Right lobe of liver (tissue), 6 donors: Measurements from ENCODE around the gene RBMS3. TPM values are rescaled to one million over a fixed set of nuclear protein-coding genes. Genes with fewer than 3 reads are reported as not detected.

Experiments used
- ATAC-seq, 4 donors: fragments of 200-7000 bp; cut with Tn5 transposase; one replicate each; pipeline ENCODE4 v1.9.1; 2020; ENCODE audit warnings: mild to moderate bottlenecking in 4 of 4, moderate library complexity in 4 of 4
- DNase-seq, 3 donors: peaks; one replicate each; pipeline ENCODE4 v3.0.0-alpha.2; 2020
- H3K27ac ChIP-seq, 3 donors: fragments of 200-600 bp; one replicate each; pipeline ENCODE4 v1.8.0; 2022
- H3K27me3 ChIP-seq, 2 donors: fragments of 200-600 bp; one replicate each; pipeline ENCODE4 v1.8.0; 2022
- H3K36me3 ChIP-seq, 4 donors: fragments of 200-600 bp; sonication (generic) in 1 of 4; one replicate each; pipeline versions ENCODE4 v1.5.1 to v1.8.0; 2017 to 2022; ENCODE audit warnings: control low read depth in 1 of 4
- H3K4me1 ChIP-seq, 4 donors: fragments of 200-600 bp; sonication (generic) in 1 of 4; one replicate each; pipeline versions ENCODE4 v1.5.1 to v1.8.0; 2017 to 2022; ENCODE audit warnings: control low read depth in 1 of 4
- H3K4me3 ChIP-seq, 3 donors: fragments of 200-600 bp; one replicate each; pipeline ENCODE4 v1.8.0; 2022
- H3K9me3 ChIP-seq, 4 donors: fragments of 200-600 bp; sonication (generic) in 1 of 4; one replicate each; pipeline versions ENCODE4 v1.5.1 to v1.8.0; 2017 to 2022; ENCODE audit warnings: control low read depth in 1 of 4
- POLR2A ChIP-seq: fragments of 450-650 bp; IDR thresholded peaks from one replicate; pipeline ENCODE4 v1.6.1; 2017; ENCODE audit warnings: antibody characterized with exemption, mild to moderate bottlenecking
- WGBS: methylation state at CpG from one replicate; pipeline ENCODE4 v1.1.6; 2018; ENCODE audit warnings: low coverage, low lambda C conversion rate; ENCODE audit not compliant: insufficient coverage; ENCODE audit errors: missing lambda C conversion rate; 5-methylcytosine and 5-hydroxymethylcytosine counted together
- intact Hi-C, 2 donors: fragments of 100-400 bp; cut with DNase I; formaldehyde crosslinking; loops; one replicate each; pipeline versions ENCODE4 v1.11.2 to v1.14.1; 2022
- total RNA-seq, 6 experiments: library from RNA; depleted of rRNA in 2 of 6; stranded (reverse); fragments of >200 nt in 2 of 6; fragmentation: NEBNext Ultra II Directional in 3 of 6; extraction: Animal tissue kit (Norgen Biotek cat#: 25700) in 3 of 6; gene quantifications; one replicate each; pipeline versions ENCODE4 v1.1.0 to v1.2.4, GENCODE V29; 2016 to 2023
- TF ChIP-seq, protein P1 (sequence below), 4 donors: fragments of 200-600 bp in 3 of 4; fragments of 450-650 bp in 1 of 4; IDR thresholded peaks; one replicate each; pipeline versions ENCODE4 v1.5.1 to v1.8.0; 2016 to 2022; ENCODE audit warnings: antibody characterized with exemption in 4 of 4, mild to moderate bottlenecking in 2 of 4
- donor health status: DM: no; HTN: yes; CAD: no.
- donor health status: DM: no; HTN: no; CAD: no.
- donor health status: DM: no; HTN: no; CAD: no.
- donor health status: DM: no; HTN: yes; CAD: no.
- donor health status: DM: no; HTN: yes; CAD: no.

The RBMS3 gene
- total RNA-seq, 6 experiments from 2014 or later = 6.3 to 11.5 (median 8.3) TPM

GRCh38 chr3:29312960-29313452 lies 32.1 kb downstream of the RBMS3 start:
- intact Hi-C loops = no loop called here
- Histone ChIP-seq H3K27me3 (no peaks in the 10 kb centered on the region), H3K9me3 (no peaks in the 10 kb centered on the region), H3K4me1 (no peaks in the 10 kb centered on the region), H3K36me3 (no peaks in the 10 kb centered on the region), H3K4me3 (no peak overlapping the region), H3K27ac (no peak overlapping the region)
- TF ChIP-seq, protein P1, sequence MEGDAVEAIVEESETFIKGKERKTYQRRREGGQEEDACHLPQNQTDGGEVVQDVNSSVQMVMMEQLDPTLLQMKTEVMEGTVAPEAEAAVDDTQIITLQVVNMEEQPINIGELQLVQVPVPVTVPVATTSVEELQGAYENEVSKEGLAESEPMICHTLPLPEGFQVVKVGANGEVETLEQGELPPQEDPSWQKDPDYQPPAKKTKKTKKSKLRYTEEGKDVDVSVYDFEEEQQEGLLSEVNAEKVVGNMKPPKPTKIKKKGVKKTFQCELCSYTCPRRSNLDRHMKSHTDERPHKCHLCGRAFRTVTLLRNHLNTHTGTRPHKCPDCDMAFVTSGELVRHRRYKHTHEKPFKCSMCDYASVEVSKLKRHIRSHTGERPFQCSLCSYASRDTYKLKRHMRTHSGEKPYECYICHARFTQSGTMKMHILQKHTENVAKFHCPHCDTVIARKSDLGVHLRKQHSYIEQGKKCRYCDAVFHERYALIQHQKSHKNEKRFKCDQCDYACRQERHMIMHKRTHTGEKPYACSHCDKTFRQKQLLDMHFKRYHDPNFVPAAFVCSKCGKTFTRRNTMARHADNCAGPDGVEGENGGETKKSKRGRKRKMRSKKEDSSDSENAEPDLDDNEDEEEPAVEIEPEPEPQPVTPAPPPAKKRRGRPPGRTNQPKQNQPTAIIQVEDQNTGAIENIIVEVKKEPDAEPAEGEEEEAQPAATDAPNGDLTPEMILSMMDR (IDR thresholded peaks at IDR 0.05) = no peak
- no peak for TF ChIP-seq POLR2A
- 26% methylated on average over 2 of the region's 2 CpGs for WGBS
- ATAC-seq = no peak
- no peak for DNase-seq

GRCh38 chr3:29313981-29314726 lies 33.3 kb downstream of the RBMS3 start:
- no peak overlapping the region for H3K27ac ChIP-seq
- H3K4me1 ChIP-seq = no peaks in the 10 kb centered on the region
- intact Hi-C loops = no loop called here
- TF ChIP-seq, protein P1 (IDR thresholded peaks at IDR 0.05) = no peak
- no peak for TF ChIP-seq POLR2A
- DNase-seq (no peak), ATAC-seq (peak in 3 of 4 donors; percentile 19 to 41 (median 28))
- no peak overlapping the region for H3K4me3 ChIP-seq
- 14% methylated on average over 1 of the region's 1 CpG for WGBS
- H3K36me3 ChIP-seq = no peaks in the 10 kb centered on the region
- H3K27me3 ChIP-seq = no peaks in the 10 kb centered on the region
- no peaks in the 10 kb centered on the region for H3K9me3 ChIP-seq

DNA sequence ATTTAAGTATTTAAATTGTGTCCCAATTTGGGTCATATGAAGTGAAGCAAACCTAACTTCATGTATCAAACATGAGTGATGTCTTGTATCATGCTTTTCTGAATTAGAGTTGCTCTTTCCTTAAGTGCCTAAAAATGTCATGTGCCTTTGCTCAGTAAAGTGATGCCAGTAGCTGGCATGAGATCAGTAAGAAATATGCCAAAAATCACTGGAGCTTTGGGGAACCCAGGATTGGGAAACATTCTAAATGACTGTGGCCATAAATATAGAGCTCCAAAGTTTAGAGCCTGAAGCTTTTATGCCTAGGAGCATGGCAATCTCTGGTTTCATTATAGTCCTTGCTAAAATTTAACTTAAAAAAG lies 33.8 kb downstream of the RBMS3 start:
- Histone ChIP-seq H3K36me3 (no peaks in the 10 kb centered on the region), H3K27me3 (no peaks in the 10 kb centered on the region), H3K4me3 (no peak overlapping the region), H3K4me1 (no peaks in the 10 kb centered on the region), H3K9me3 (no peaks in the 10 kb centered on the region), H3K27ac (no peak overlapping the region)
- ATAC-seq (no peak), DNase-seq (no peak)
- TF ChIP-seq, protein P1 (IDR thresholded peaks at IDR 0.05) = no peak
- no peak for TF ChIP-seq POLR2A
- intact Hi-C loops = no loop called here

GRCh38 chr3:29317659-29318173 lies 36.8 kb downstream of the RBMS3 start:
- Histone ChIP-seq H3K9me3 (no peaks in the 10 kb centered on the region), H3K4me3 (no peak overlapping the region), H3K27me3 (no peaks in the 10 kb centered on the region), H3K4me1 (no peaks in the 10 kb centered on the region), H3K36me3 (no peaks in the 10 kb centered on the region), H3K27ac (no peak overlapping the region)
- intact Hi-C loops = no loop called here
- no peak for TF ChIP-seq POLR2A
- TF ChIP-seq, protein P1 (IDR thresholded peaks at IDR 0.05) = no peak
- ATAC-seq = no peak
- no peak for DNase-seq
- 25% methylated on average over 1 of the region's 1 CpG for WGBS
